Keratinocyte (primary cell): Measurements from ENCODE around the gene MRPL34. TPM values are rescaled to one million over a fixed set of nuclear protein-coding genes. Genes with fewer than 3 reads are reported as not detected.

Source experiments
- DNase-seq: peaks from one replicate; pipeline ENCODE4 v3.0.0-alpha.2; 2011; ENCODE audit warnings: low read depth, missing footprints, low spot score
- FAIRE-seq: peaks from 2 replicates; lab custom pipeline; 2011; peaks lifted over from hg19 to GRCh38; lab: Jason Lieb, UNC
- H2AFZ ChIP-seq: 2 replicates; pipeline ENCODE4 v1.6.0; 2012; ENCODE audit warnings: low read length, control low read depth, inconsistent platforms; ENCODE audit not compliant: control insufficient read depth
- H3K27ac ChIP-seq: 2 replicates; pipeline ENCODE4 v1.5.1; 2011; ENCODE audit warnings: low read length; ENCODE audit not compliant: control insufficient read depth, insufficient read depth
- H3K27me3 ChIP-seq: 3 replicates; pipeline ENCODE4 v1.6.0; 2011; ENCODE audit warnings: low read length; ENCODE audit not compliant: control insufficient read depth, insufficient read depth; ENCODE audit errors: extremely low read depth
- H3K36me3 ChIP-seq, 2 experiments: 2 replicates in 1 of 2; 3 replicates in 1 of 2; pipeline ENCODE4 v1.5.1; 2011; ENCODE audit warnings: low read length in 2 of 2, mild to moderate bottlenecking in 1 of 2; ENCODE audit not compliant: control insufficient read depth in 2 of 2, insufficient read depth in 2 of 2; ENCODE audit errors: extremely low read depth in 1 of 2
- H3K4me1 ChIP-seq: 3 replicates; pipeline ENCODE4 v1.5.1; 2011; ENCODE audit warnings: low read length; ENCODE audit not compliant: control insufficient read depth, insufficient read depth; ENCODE audit errors: extremely low read depth
- H3K4me2 ChIP-seq: 3 replicates; pipeline ENCODE4 v1.6.0; 2011; ENCODE audit warnings: low read depth, low read length; ENCODE audit not compliant: control insufficient read depth, insufficient read depth; ENCODE audit errors: extremely low read depth
- H3K4me3 ChIP-seq, 3 experiments: fragments of 200-600 bp in 1 of 3; sonication (generic) in 1 of 3; 2 replicates in 2 of 3; 3 replicates in 1 of 3; pipeline ENCODE4 v1.5.1; 2011 to 2016; ENCODE audit warnings: low read length in 3 of 3, mild to moderate bottlenecking in 3 of 3, control low read depth in 2 of 3, inconsistent platforms in 1 of 3, low read depth in 1 of 3, mixed read lengths in 1 of 3, mixed run types in 1 of 3, moderate library complexity in 1 of 3; ENCODE audit not compliant: control insufficient read depth in 2 of 3, insufficient read depth in 2 of 3; ENCODE audit errors: extremely low read depth in 1 of 3
- H3K79me2 ChIP-seq: 2 replicates; pipeline ENCODE4 v1.6.0; 2012; ENCODE audit warnings: low read length; ENCODE audit not compliant: control insufficient read depth, insufficient read depth
- H3K9ac ChIP-seq: 3 replicates; pipeline ENCODE4 v1.6.0; 2011; ENCODE audit warnings: low read length; ENCODE audit not compliant: control insufficient read depth, insufficient read depth; ENCODE audit errors: extremely low read depth
- H3K9me1 ChIP-seq: 3 replicates; pipeline ENCODE4 v1.6.0; 2011; ENCODE audit warnings: low read length; ENCODE audit not compliant: control insufficient read depth, insufficient read depth; ENCODE audit errors: extremely low read depth
- H3K9me3 ChIP-seq: 2 replicates; pipeline ENCODE4 v1.5.1; 2012; ENCODE audit warnings: low read depth, low read length; ENCODE audit not compliant: control insufficient read depth
- H4K20me1 ChIP-seq: 3 replicates; pipeline ENCODE4 v1.6.0; 2011; ENCODE audit warnings: low read length; ENCODE audit not compliant: control insufficient read depth, insufficient read depth; ENCODE audit errors: extremely low read depth
- EZH2 ChIP-seq: IDR thresholded peaks from one replicate; pipeline ENCODE4 v1.6.1; 2012; ENCODE audit warnings: inconsistent platforms, mild to moderate bottlenecking, low read length, moderate library complexity
- dilution Hi-C: fragments of 300-500 bp; cut with MboI; formaldehyde crosslinking; loops from one replicate; pipeline ENCODE4 v1.7.0; 2020; ENCODE audit warnings: low sequenced_read_pairs; ENCODE audit not compliant: extremely low pct_ligation_motif_present
- polyA plus RNA-seq, 5 experiments: library from polyadenylated mRNA; depleted of rRNA in 3 of 5; stranded (reverse) in 3 of 5; stranded (forward) in 1 of 5; unstranded in 1 of 5; fragments of >200 nt; gene quantifications; 1 replicate in 1 of 5; 2 replicates in 3 of 5; 3 replicates in 1 of 5; pipeline versions ENCODE4 v1.2.1 to v1.2.3, GENCODE V29; 2011 to 2012; ENCODE audit warnings: missing spikeins in 2 of 5, low read depth in 1 of 5, low replicate concordance in 1 of 5
- TF ChIP-seq, protein P1 (sequence below), 3 experiments: IDR thresholded peaks in 1 of 3; conservative IDR thresholded peaks in 1 of 3; optimal IDR thresholded peaks in 1 of 3; 2 replicates in 2 of 3; 3 replicates in 1 of 3; pipeline versions ENCODE3 to v1.5.1; 2011; ENCODE audit warnings: low read length in 3 of 3, mild to moderate bottlenecking in 3 of 3, moderate library complexity in 2 of 3, control low read depth in 1 of 3, inconsistent platforms in 1 of 3; ENCODE audit not compliant: insufficient read depth in 2 of 3; ENCODE audit errors: extremely low read depth in 1 of 3

MRPL34 gene
- polyA plus RNA-seq, 1 donor (not counting 4 experiments of a cell fraction or from before 2014, with no cell fraction given) = 63.7 TPM

DNA sequence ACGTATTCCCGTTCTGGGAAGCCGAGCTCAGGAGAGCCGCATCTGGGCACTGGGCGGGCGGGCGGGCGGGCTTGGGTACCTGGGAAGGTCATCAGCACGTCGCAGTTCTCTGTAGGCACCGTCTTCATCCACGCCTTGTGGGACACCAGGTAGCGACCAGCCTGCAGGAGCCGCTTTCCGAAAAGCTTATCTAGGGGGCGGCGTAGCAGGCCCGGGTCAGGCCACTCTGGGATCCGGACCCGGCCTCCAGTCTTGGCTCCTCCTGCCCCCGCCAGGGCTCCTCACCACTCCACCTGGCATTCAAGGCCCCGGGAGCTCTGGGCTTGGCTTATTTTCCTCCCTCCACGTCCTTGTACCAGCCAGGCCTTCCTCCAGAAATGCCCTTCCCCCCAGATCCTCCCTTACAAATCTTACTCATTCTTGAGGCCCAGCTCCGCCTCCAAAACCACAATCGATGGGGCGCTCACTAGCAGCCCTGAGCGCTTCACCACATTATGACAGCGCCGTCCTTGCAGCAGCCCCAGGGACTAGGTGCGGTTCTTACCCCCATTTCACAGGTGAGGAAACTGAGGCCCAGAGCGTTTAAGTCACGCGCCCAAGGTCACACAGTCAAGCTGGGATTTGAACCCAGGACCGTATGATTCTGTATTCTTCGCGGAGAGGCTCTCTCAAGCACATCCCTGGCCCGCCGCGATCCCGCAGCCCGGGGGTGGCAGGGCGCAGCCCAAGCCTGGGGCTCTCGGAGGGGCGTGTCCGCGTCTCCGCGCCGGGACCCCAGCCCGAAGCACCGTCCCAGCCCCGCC, 28.1 kb downstream of the MRPL34 start:
- no peaks in the 10 kb centered on the region for H3K9me1 ChIP-seq
- peak overlapping the region; percentile 62 for H3K9ac ChIP-seq
- peaks cover 24% of the 10 kb centered on the region for H3K27me3 ChIP-seq
- dilution Hi-C loops = no loop called here
- no peaks in the 10 kb centered on the region for H3K9me3 ChIP-seq
- peak overlapping the region; percentile 78 for H2AFZ ChIP-seq
- H3K79me2 ChIP-seq = peaks cover 5% of the 10 kb centered on the region
- peaks cover 29% of the 10 kb centered on the region for H3K4me1 ChIP-seq
- H4K20me1 ChIP-seq = no peaks in the 10 kb centered on the region
- H3K36me3 ChIP-seq = no peaks in the 10 kb centered on the region
- peak overlapping the region; percentile 49 for H3K27ac ChIP-seq
- peak overlapping the region; percentile 95 for H3K4me2 ChIP-seq
- H3K4me3 ChIP-seq = peak overlapping the region; percentile 48 to 73 (median 70)
- TF ChIP-seq EZH2 = no peak
- TF ChIP-seq, protein P1, sequence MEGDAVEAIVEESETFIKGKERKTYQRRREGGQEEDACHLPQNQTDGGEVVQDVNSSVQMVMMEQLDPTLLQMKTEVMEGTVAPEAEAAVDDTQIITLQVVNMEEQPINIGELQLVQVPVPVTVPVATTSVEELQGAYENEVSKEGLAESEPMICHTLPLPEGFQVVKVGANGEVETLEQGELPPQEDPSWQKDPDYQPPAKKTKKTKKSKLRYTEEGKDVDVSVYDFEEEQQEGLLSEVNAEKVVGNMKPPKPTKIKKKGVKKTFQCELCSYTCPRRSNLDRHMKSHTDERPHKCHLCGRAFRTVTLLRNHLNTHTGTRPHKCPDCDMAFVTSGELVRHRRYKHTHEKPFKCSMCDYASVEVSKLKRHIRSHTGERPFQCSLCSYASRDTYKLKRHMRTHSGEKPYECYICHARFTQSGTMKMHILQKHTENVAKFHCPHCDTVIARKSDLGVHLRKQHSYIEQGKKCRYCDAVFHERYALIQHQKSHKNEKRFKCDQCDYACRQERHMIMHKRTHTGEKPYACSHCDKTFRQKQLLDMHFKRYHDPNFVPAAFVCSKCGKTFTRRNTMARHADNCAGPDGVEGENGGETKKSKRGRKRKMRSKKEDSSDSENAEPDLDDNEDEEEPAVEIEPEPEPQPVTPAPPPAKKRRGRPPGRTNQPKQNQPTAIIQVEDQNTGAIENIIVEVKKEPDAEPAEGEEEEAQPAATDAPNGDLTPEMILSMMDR (optimal IDR thresholded peaks at IDR 0.05 in 1 of 3, IDR thresholded peaks at IDR 0.05 in 1 of 3, conservative IDR thresholded peaks at IDR 0.05 in 1 of 3; ENCODE audit: extremely low read depth in 1 of 3, insufficient read depth in 2 of 3, low read length in 3 of 3) = no peak
- no peak for FAIRE-seq
- no peak for DNase-seq

DNA sequence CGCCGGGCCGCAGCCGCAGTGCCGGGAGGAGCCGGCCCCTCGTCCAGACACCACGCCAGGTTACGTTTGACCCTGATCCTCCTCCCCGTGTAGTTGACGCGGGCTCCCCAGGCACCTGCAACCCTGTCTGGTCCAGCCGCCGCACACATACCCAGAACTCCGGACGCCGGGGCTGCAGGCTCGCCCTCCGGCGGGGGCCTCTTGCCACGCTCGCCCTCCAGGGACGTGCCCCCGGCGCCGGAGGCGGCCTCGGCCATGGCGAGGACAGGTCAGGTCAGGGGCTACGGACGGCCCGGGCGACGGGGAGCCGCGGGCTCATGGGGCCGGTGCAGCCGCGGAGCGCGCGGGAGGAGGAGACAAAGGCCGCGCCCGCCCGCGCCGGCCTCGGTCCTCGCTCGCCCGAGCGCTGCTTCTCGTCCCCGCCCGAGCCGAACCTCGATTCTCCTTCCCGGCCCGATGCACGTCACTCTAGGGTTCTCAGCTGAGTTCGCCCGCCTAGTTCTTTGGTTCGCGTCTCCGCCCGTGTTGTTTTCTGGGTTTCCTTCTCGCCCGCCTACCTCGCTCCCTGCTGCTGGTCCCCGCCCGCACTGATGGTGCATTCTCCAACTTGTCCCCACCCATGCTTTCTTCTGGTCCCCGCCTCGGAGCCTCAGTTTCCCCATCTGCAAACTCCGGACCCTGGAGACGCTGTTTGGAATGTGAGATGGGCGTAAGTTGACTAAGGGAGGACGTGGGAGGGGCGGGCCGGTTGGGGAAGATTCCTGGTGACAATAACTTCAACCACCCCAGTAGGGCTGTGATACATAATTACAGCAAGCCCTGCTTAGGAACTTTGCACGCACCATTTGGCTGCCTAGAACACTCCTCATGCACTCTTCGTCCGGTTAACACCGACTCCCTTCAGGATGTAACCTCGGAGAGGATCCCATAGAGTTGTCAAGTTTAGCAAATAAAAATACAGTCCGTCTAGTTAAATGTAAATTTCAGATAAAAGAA, 29.0 kb downstream of the MRPL34 start, which contains the start of gene ANO8:
ANO8 (minus strand) TSS at position 442 of the 996 bp plus-strand sequence; CDS start at position 257, 185 bp downstream.
- DNase-seq (no peak), FAIRE-seq (peak; percentile 56)
- Histone ChIP-seq H3K79me2 (peaks cover 5% of the 10 kb centered on the region), H3K4me1 (peaks cover 23% of the 10 kb centered on the region), H3K9ac (peak within 1 kb of the TSS; percentile 62), H3K4me3 (peak within 1 kb of the TSS; percentile 48 to 73 (median 70)), H3K4me2 (peak within 1 kb of the TSS; percentile 95), H3K27me3 (peaks cover 15% of the 10 kb centered on the region), H4K20me1 (no peaks in the 10 kb centered on the region), H3K27ac (peak within 1 kb of the TSS; percentile 49), H3K9me3 (no peaks in the 10 kb centered on the region), H3K36me3 (no peaks in the 10 kb centered on the region), H2AFZ (peak within 1 kb of the TSS; percentile 78), H3K9me1 (no peaks in the 10 kb centered on the region)
- dilution Hi-C loops = no loop called here
- TF ChIP-seq EZH2 = no peak
- TF ChIP-seq, protein P1 (optimal IDR thresholded peaks at IDR 0.05 in 1 of 3, IDR thresholded peaks at IDR 0.05 in 1 of 3, conservative IDR thresholded peaks at IDR 0.05 in 1 of 3; ENCODE audit: extremely low read depth in 1 of 3, insufficient read depth in 2 of 3, low read length in 3 of 3) = no peak
